Fibroblast of lung (primary cell): Measurements from ENCODE around the gene FAM227A. TPM values are rescaled to one million over a fixed set of nuclear protein-coding genes. Genes with fewer than 3 reads are reported as not detected.

Experiments used
- polyA plus RNA-seq, 2 donors: library from polyadenylated mRNA; depleted of rRNA in 1 of 2; stranded (reverse) in 1 of 2; unstranded in 1 of 2; fragments of >200 nt; gene quantifications; 2 replicates each; pipeline ENCODE4 v1.2.1, GENCODE V29; 2011 to 2012; ENCODE audit warnings: missing spikeins in 1 of 2
- total RNA-seq: library from RNA; depleted of rRNA; stranded (reverse); fragments of >200 nt; gene quantifications from 2 replicates; pipeline ENCODE4 v1.2.1, GENCODE V29; 2014

FAM227A gene
- total and polyA plus RNA-seq, 2 donors (not counting 1 experiment from before 2014, with no cell fraction given), result 0.66 to 0.69 TPM

Other genes with a start within 250 kb of the FAM227A start
- not detected in 2 replicates for gene KCNJ4, start 201.2 kb downstream of the FAM227A start, total RNA-seq
- not detected in 2 replicates for gene KCNJ4, start 201.2 kb downstream of the FAM227A start, polyA plus RNA-seq
- 42.1 and 78.8 TPM in 2 replicates for gene KDELR3, start 188.3 kb downstream of the FAM227A start, total RNA-seq
- gene KDELR3, start 188.3 kb downstream of the FAM227A start, polyA plus RNA-seq, result 161 and 305 TPM in 2 replicates
- gene DDX17, start 150.1 kb downstream of the FAM227A start, total RNA-seq, result 362 and 420 TPM in 2 replicates
- gene DDX17, start 150.1 kb downstream of the FAM227A start, polyA plus RNA-seq, result 244 and 325 TPM in 2 replicates
- gene DMC1, start 86.2 kb downstream of the FAM227A start, total RNA-seq, result 4.0 and 5.1 TPM in 2 replicates
- gene DMC1, start 86.2 kb downstream of the FAM227A start, polyA plus RNA-seq, result 0.54 and 5.9 TPM in 2 replicates
- gene CBY1, start 246 bp upstream of the FAM227A start, total RNA-seq, result 14.5 and 16.2 TPM in 2 replicates
- gene CBY1, start 246 bp upstream of the FAM227A start, polyA plus RNA-seq, result 35.5 and 42.3 TPM in 2 replicates
- gene TOMM22, start 25.6 kb upstream of the FAM227A start, total RNA-seq, result 61.1 and 65.0 TPM in 2 replicates
- 80.3 and 112 TPM in 2 replicates for gene TOMM22, start 25.6 kb upstream of the FAM227A start, polyA plus RNA-seq
- gene JOSD1, start 44.6 kb upstream of the FAM227A start, total RNA-seq, result 59.1 and 62.1 TPM in 2 replicates
- 35.9 and 40.5 TPM in 2 replicates for gene JOSD1, start 44.6 kb upstream of the FAM227A start, polyA plus RNA-seq
- 18.0 and 23.1 TPM in 2 replicates for gene GTPBP1, start 49.6 kb upstream of the FAM227A start, total RNA-seq
- 20.6 and 26.6 TPM in 2 replicates for gene GTPBP1, start 49.6 kb upstream of the FAM227A start, polyA plus RNA-seq
- gene SUN2, start 99.6 kb upstream of the FAM227A start, total RNA-seq, result 42.1 and 76.6 TPM in 2 replicates
- 26.2 and 27.4 TPM in 2 replicates for gene SUN2, start 99.6 kb upstream of the FAM227A start, polyA plus RNA-seq
- gene DNAL4, start 137.8 kb upstream of the FAM227A start, total RNA-seq, result 23.4 and 25.1 TPM in 2 replicates
- gene DNAL4, start 137.8 kb upstream of the FAM227A start, polyA plus RNA-seq, result 9.0 and 13.3 TPM in 2 replicates
- gene NPTXR, start 187.6 kb upstream of the FAM227A start, total RNA-seq, result 1.0 and 2.0 TPM in 2 replicates
- 0.84 and 1.0 TPM in 2 replicates for gene NPTXR, start 187.6 kb upstream of the FAM227A start, polyA plus RNA-seq
- gene CBX6, start 215.8 kb upstream of the FAM227A start, total RNA-seq, result 45.7 and 53.8 TPM in 2 replicates
- 20.3 and 25.5 TPM in 2 replicates for gene CBX6, start 215.8 kb upstream of the FAM227A start, polyA plus RNA-seq